HCT116 (cell line): Measurements from ENCODE around the gene CSGALNACT2. TPM values are rescaled to one million over a fixed set of nuclear protein-coding genes. Genes with fewer than 3 reads are reported as not detected.

Experiments
- ATAC-seq: fragments of 200-7000 bp; cut with Tn5 transposase; 2 replicates; pipeline ENCODE4 v1.9.1; 2020; ENCODE audit warnings: mild to moderate bottlenecking, moderate library complexity
- BruUV-seq: library from RNA; stranded (reverse); fragments of 400-500 nt; replicated peaks from 2 replicates; lab custom pipeline; 2021; lab: Mats Ljungman, UMichigan
- CTCF ChIA-PET: fragments of 300-600 bp; sonication (Branson Sonifier 250); formaldehyde crosslinking; loops from one replicate; lab custom pipeline; 2021; ENCODE audit warnings: antibody characterized with exemption; lab: Charles Lee
- POLR2A ChIA-PET: fragments of 300-600, 350-600 bp; sonication (Branson Sonifier 250); formaldehyde crosslinking; loops from one replicate; lab custom pipeline; 2021; ENCODE audit warnings: antibody characterized with exemption; lab: Charles Lee
- RAD21 ChIA-PET, 2 experiments: fragments of 300-600 bp; sonication (Branson Sonifier 250); formaldehyde crosslinking; loops; one replicate each; lab custom pipeline; 2023; ENCODE audit warnings: low total read pairs in 2 of 2; ENCODE audit not compliant: uncharacterized antibody in 2 of 2, unreplicated experiment in 2 of 2, low non-redundant PET in 1 of 2; lab: Charles Lee
- DNase-seq: peaks from one replicate; pipeline ENCODE4 v3.0.0-alpha.2; 2010; ENCODE audit warnings: low read depth, low spot score
- H2AFZ ChIP-seq: fragments of 200-600 bp; shearing (Covaris generic), sonication (generic); 2 replicates; pipeline ENCODE4 v1.6.1; 2017; ENCODE audit warnings: low read depth, mixed run types, mixed read lengths, antibody characterized with exemption, low read length; ENCODE audit not compliant: poor library complexity, severe bottlenecking
- H3K27ac ChIP-seq: 2 replicates; pipeline ENCODE4 v1.5.1; 2012; ENCODE audit warnings: low read depth, low read length
- H3K27me3 ChIP-seq: fragments of 200-600 bp; sonication (generic); 2 replicates; pipeline ENCODE4 v1.6.1; 2016; ENCODE audit warnings: mixed run types, low read length, mixed read lengths; ENCODE audit not compliant: insufficient read depth
- H3K36me3 ChIP-seq, 2 experiments: fragments of 200-500 bp in 1 of 2; fragments of 200-600 bp in 1 of 2; sonication (Bioruptor generic) in 1 of 2; sonication (generic) in 1 of 2; 2 replicates each; pipeline versions ENCODE4 v1.5.1 to v1.6.1; 2014 to 2016; ENCODE audit warnings: low read length in 2 of 2, inconsistent platforms in 1 of 2, mixed read lengths in 1 of 2, mixed run types in 1 of 2; ENCODE audit not compliant: insufficient read depth in 2 of 2, control insufficient read depth in 1 of 2
- H3K4me1 ChIP-seq, 2 experiments: fragments of 200-600 bp in 1 of 2; sonication (generic) in 1 of 2; 2 replicates each; pipeline versions ENCODE4 v1.5.1 to v1.6.1; 2012 to 2017; ENCODE audit warnings: low read length in 2 of 2, inconsistent platforms in 1 of 2, mild to moderate bottlenecking in 1 of 2, mixed read lengths in 1 of 2, mixed run types in 1 of 2, moderate library complexity in 1 of 2; ENCODE audit not compliant: insufficient read depth in 2 of 2, control insufficient read depth in 1 of 2
- H3K4me2 ChIP-seq: fragments of 200-600 bp; sonication (generic); 2 replicates; pipeline ENCODE4 v1.6.1; 2017; ENCODE audit warnings: mixed run types, low read length, mixed read lengths
- H3K4me3 ChIP-seq, 2 experiments: fragments of 200-600 bp in 1 of 2; sonication (generic) in 1 of 2; replicated peaks in 1 of 2; 2 replicates each; pipeline ENCODE4 v1.5.1; 2011 to 2016; ENCODE audit warnings: low read length in 2 of 2, control low read depth in 1 of 2, low read depth in 1 of 2, mild to moderate bottlenecking in 1 of 2, mixed read lengths in 1 of 2, mixed run types in 1 of 2
- H3K79me2 ChIP-seq: fragments of 200-600 bp; sonication (generic); 2 replicates; pipeline ENCODE4 v1.6.1; 2017; ENCODE audit warnings: mild to moderate bottlenecking, mixed run types, low read length, moderate library complexity, mixed read lengths; ENCODE audit not compliant: insufficient read depth
- H3K9ac ChIP-seq: fragments of 200-600 bp; sonication (generic); 2 replicates; pipeline ENCODE4 v1.6.1; 2016; ENCODE audit warnings: low read length, mixed read lengths
- H3K9me2 ChIP-seq: fragments of 200-600 bp; sonication (generic), shearing (Covaris generic); 2 replicates; pipeline ENCODE4 v1.6.1; 2017; ENCODE audit warnings: mixed run types, mild to moderate bottlenecking, moderate library complexity; ENCODE audit not compliant: insufficient read depth
- H3K9me3 ChIP-seq, 2 experiments: fragments of 200-500 bp in 1 of 2; fragments of 200-600 bp in 1 of 2; sonication (Bioruptor generic) in 1 of 2; sonication (generic) in 1 of 2; 2 replicates each; pipeline ENCODE4 v1.6.1; 2014 to 2017; ENCODE audit warnings: low read length in 2 of 2, mixed read lengths in 2 of 2, inconsistent platforms in 1 of 2, low read depth in 1 of 2, mild to moderate bottlenecking in 1 of 2, mixed run types in 1 of 2, moderate library complexity in 1 of 2; ENCODE audit not compliant: control insufficient read depth in 1 of 2, insufficient read depth in 1 of 2
- H4K20me1 ChIP-seq: fragments of 200-600 bp; sonication (generic), shearing (Covaris generic); 2 replicates; pipeline ENCODE4 v1.6.1; 2017; ENCODE audit warnings: mixed run types, mild to moderate bottlenecking, moderate library complexity; ENCODE audit not compliant: insufficient read depth
- CEBPB ChIP-seq: IDR thresholded peaks from 2 replicates; pipeline ENCODE4 v1.6.1; 2012; ENCODE audit warnings: low read depth
- EZH2 ChIP-seq: fragments of 200-600 bp; sonication (generic); IDR thresholded peaks from 2 replicates; pipeline ENCODE4 v1.6.1; 2017; ENCODE audit warnings: antibody characterized with exemption, mixed run types
- EZH2phosphoT487 ChIP-seq: fragments of 200-600 bp; IDR thresholded peaks from 2 replicates; pipeline ENCODE4 v1.6.1; 2018; ENCODE audit warnings: antibody characterized with exemption, borderline replicate concordance
- FOSL1 ChIP-seq: IDR thresholded peaks from 2 replicates; pipeline ENCODE4 v1.6.1; 2012; ENCODE audit warnings: low read depth
- JUND ChIP-seq: IDR thresholded peaks from 2 replicates; pipeline ENCODE4 v1.6.1; 2012
- POLR2A ChIP-seq: IDR thresholded peaks from 2 replicates; pipeline ENCODE4 v1.7.0; 2011; ENCODE audit warnings: borderline replicate concordance; ENCODE audit not compliant: insufficient read depth, insufficient read length; ENCODE audit errors: extremely low read depth
- POLR2AphosphoS5 ChIP-seq: IDR thresholded peaks from 2 replicates; pipeline ENCODE4 v1.6.1; 2011; ENCODE audit warnings: mild to moderate bottlenecking, low read depth, low read length, moderate library complexity
- RAD21 ChIP-seq: IDR thresholded peaks from 2 replicates; pipeline ENCODE4 v1.6.1; 2012; ENCODE audit warnings: low read depth, mild to moderate bottlenecking
- SIN3A ChIP-seq: IDR thresholded peaks from 2 replicates; pipeline ENCODE4 v1.6.1; 2012; ENCODE audit warnings: low read depth
- SRF ChIP-seq: IDR thresholded peaks from 2 replicates; pipeline ENCODE4 v1.6.1; 2012; ENCODE audit warnings: low read depth
- YY1 ChIP-seq: IDR thresholded peaks from 2 replicates; pipeline ENCODE4 v1.6.1; 2011; ENCODE audit warnings: low read length, low read depth, moderate library complexity, mild to moderate bottlenecking; ENCODE audit not compliant: insufficient replicate concordance; ENCODE audit errors: extremely low read depth
- ZNF274 ChIP-seq: fragments of 200-500 bp; sonication (Bioruptor generic); IDR thresholded peaks from 2 replicates; pipeline ENCODE4 v1.6.1; 2014; ENCODE audit warnings: mild to moderate bottlenecking, low read depth, low read length, inconsistent platforms
- intact Hi-C: fragments of 100-400 bp; cut with micrococcal nuclease; formaldehyde crosslinking; loops from 2 replicates; pipeline ENCODE4 v1.10.0; 2022
- total RNA-seq: library from RNA; stranded (reverse); gene quantifications from one replicate; pipeline ENCODE4 v1.2.1, GENCODE V29; 2021; ENCODE audit not compliant: unreplicated experiment
- TF ChIP-seq, protein P1 (sequence below): IDR thresholded peaks from 2 replicates; pipeline ENCODE4 v1.6.1; 2012; ENCODE audit warnings: low read depth
- TF ChIP-seq, protein P2 (sequence below): IDR thresholded peaks from 2 replicates; pipeline ENCODE4 v1.6.1; 2012
- TF ChIP-seq, protein P3 (sequence below): IDR thresholded peaks from 2 replicates; pipeline ENCODE4 v1.6.1; 2012

Gene CSGALNACT2
- total RNA-seq, 1 experiment from 2014 or later, result 9.9 TPM

DNA sequence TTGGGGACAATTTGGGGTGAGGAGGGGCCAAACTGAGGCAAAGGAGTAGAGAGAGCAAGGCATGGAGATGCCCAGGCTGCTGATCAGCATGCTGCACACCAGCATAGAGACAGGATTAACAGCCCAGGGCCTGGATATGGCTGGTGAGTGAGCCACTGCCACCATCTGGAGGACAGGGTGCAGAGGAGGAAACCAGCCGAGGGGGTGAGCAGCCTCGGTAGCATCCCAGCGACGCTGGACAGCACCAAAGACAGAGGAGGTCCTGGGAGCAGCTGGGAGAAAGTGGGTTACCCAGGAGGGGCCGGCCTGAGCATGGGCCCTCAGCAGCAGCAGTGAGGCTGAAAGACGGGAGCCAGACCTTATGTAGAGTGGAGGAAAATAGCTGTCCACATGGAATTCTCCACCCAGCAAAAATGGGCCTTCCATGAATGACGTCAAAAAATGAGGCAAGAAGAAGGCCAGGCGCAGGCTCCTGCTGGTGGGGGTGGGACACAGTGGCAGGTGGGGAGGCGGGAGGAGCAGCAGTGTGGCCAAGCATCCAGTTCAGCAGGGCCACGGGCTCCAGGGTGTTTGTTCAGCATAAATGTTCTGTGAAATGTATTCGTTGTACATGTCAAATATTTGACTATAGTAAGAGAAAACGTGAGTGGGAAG lies 44.7 kb upstream of the CSGALNACT2 start:
- TF ChIP-seq SIN3A (no peak), RAD21 (peak; percentile 34; the same call in 1 of the 2 replicates)
- TF ChIP-seq, protein P1, sequence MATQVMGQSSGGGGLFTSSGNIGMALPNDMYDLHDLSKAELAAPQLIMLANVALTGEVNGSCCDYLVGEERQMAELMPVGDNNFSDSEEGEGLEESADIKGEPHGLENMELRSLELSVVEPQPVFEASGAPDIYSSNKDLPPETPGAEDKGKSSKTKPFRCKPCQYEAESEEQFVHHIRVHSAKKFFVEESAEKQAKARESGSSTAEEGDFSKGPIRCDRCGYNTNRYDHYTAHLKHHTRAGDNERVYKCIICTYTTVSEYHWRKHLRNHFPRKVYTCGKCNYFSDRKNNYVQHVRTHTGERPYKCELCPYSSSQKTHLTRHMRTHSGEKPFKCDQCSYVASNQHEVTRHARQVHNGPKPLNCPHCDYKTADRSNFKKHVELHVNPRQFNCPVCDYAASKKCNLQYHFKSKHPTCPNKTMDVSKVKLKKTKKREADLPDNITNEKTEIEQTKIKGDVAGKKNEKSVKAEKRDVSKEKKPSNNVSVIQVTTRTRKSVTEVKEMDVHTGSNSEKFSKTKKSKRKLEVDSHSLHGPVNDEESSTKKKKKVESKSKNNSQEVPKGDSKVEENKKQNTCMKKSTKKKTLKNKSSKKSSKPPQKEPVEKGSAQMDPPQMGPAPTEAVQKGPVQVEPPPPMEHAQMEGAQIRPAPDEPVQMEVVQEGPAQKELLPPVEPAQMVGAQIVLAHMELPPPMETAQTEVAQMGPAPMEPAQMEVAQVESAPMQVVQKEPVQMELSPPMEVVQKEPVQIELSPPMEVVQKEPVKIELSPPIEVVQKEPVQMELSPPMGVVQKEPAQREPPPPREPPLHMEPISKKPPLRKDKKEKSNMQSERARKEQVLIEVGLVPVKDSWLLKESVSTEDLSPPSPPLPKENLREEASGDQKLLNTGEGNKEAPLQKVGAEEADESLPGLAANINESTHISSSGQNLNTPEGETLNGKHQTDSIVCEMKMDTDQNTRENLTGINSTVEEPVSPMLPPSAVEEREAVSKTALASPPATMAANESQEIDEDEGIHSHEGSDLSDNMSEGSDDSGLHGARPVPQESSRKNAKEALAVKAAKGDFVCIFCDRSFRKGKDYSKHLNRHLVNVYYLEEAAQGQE, result peak; percentile 25; the same call in 1 of the 2 replicates

DNA sequence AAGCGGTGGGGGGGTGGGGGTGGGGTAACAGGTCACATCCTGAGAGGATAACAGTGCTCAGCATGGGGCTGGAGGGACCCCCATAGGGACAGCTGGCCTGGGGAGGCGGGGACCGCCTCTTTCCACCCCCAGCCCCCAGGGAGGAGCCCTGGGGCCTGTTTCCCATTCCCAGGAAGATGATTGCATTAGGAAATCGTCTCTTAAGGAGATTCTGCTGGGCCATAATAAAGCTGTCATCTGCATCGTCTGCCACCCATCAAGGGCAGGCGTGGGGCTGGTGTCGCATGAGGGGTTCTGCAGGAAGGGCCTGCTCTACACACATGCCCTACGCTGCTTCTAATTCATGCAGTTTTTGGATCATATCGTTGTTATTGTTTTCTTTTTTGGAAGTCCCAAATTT lies 44.2 kb upstream of the CSGALNACT2 start:
- intact Hi-C loops, result no loop called here
- ATAC-seq, result no peak
- CTCF ChIA-PET, result no interaction called here
- no peak overlapping the region for H3K4me3 ChIP-seq
- no peaks in the 10 kb centered on the region for H3K9me2 ChIP-seq
- no peaks in the 10 kb centered on the region for H3K4me1 ChIP-seq
- H3K4me2 ChIP-seq, result no peak overlapping the region
- H3K27me3 ChIP-seq, result no peaks in the 10 kb centered on the region
- POLR2A ChIA-PET, result no interaction called here
- H2AFZ ChIP-seq, result no peak overlapping the region
- RAD21 ChIA-PET, result no interaction called here
- no peaks in the 10 kb centered on the region for H3K79me2 ChIP-seq
- H3K27ac ChIP-seq, result no peak overlapping the region
- BruUV-seq, result no TSS peak
- H3K9ac ChIP-seq, result no peak overlapping the region
- DNase-seq, result no peak
- H3K9me3 ChIP-seq, result no peaks in the 10 kb centered on the region
- no peaks in the 10 kb centered on the region for H3K36me3 ChIP-seq
- no peaks in the 10 kb centered on the region for H4K20me1 ChIP-seq
- TF ChIP-seq ZNF274, result no peak
- TF ChIP-seq, protein P2, sequence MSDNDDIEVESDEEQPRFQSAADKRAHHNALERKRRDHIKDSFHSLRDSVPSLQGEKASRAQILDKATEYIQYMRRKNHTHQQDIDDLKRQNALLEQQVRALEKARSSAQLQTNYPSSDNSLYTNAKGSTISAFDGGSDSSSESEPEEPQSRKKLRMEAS, result no peak
- TF ChIP-seq CEBPB, result no peak
- TF ChIP-seq POLR2A, result no peak
- TF ChIP-seq FOSL1, result no peak
- no peak for TF ChIP-seq YY1
- TF ChIP-seq EZH2, result no peak
- no peak for TF ChIP-seq EZH2phosphoT487
- TF ChIP-seq, protein P3, sequence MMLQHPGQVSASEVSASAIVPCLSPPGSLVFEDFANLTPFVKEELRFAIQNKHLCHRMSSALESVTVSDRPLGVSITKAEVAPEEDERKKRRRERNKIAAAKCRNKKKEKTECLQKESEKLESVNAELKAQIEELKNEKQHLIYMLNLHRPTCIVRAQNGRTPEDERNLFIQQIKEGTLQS, result no peak
- no peak for TF ChIP-seq SIN3A
- TF ChIP-seq RAD21, result no peak
- no peak for TF ChIP-seq JUND
- TF ChIP-seq POLR2AphosphoS5, result no peak
- no peak for TF ChIP-seq SRF

More for the DNA sequence above, 44.7 kb upstream of the CSGALNACT2 start:
- no peak overlapping the region for H3K9ac ChIP-seq
- ChIA-PET CTCF (no interaction called here), POLR2A (no interaction called here), RAD21 (no interaction called here)
- H3K27me3 ChIP-seq, result no peaks in the 10 kb centered on the region
- H3K4me1 ChIP-seq, result no peaks in the 10 kb centered on the region
- peak; percentile 72 for ATAC-seq
- no peaks in the 10 kb centered on the region for H3K9me3 ChIP-seq
- H2AFZ ChIP-seq, result no peak overlapping the region
- no peaks in the 10 kb centered on the region for H4K20me1 ChIP-seq
- H3K36me3 ChIP-seq, result no peaks in the 10 kb centered on the region
- no peak overlapping the region for H3K4me2 ChIP-seq
- no peaks in the 10 kb centered on the region for H3K79me2 ChIP-seq
- intact Hi-C loops, result no loop called here
- H3K27ac ChIP-seq, result no peak overlapping the region
- no peak overlapping the region for H3K4me3 ChIP-seq
- no TSS peak for BruUV-seq
- no peak for DNase-seq
- H3K9me2 ChIP-seq, result no peaks in the 10 kb centered on the region
